SH-SY5Y (cell line): ENCODE data around the gene SLC37A1.

Experiments
- GATA2 ChIP-seq: IDR thresholded peaks from 2 replicates; pipeline ENCODE4 v1.6.1; 2011; ENCODE audit warnings: mild to moderate bottlenecking, low read depth, low read length
- GATA3 ChIP-seq: IDR thresholded peaks from 2 replicates; pipeline ENCODE4 v1.6.1; 2011; ENCODE audit warnings: low read depth, mild to moderate bottlenecking, low read length, moderate library complexity

DNA sequence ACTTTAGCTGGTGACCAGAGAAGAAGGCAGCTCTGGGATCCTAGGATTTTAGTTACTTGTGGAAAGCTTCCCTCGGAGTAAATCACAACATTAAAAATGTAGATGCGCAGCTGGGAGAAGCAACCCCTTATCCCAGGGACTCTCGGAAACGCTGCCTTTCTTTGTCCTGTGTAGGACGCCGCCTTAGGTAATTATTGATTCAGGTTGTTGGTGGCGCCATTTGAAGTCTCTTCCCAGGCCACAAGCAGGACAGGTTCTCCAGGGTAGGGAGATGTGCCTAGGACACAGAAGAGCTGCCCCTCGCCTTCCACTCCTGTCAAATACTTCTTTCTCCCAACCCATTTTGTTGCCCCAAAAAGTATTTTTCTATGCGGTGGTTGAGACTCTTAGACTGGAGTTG, 10.3 kb downstream of the SLC37A1 start:
- TF ChIP-seq GATA2 (no peak), GATA3 (no peak)
